SH-SY5Y (cell line): ENCODE results near the gene ABCC2.

ENCODE experiments used
- GATA2 ChIP-seq: IDR thresholded peaks from 2 replicates; pipeline ENCODE4 v1.6.1; 2011; ENCODE audit warnings: mild to moderate bottlenecking, low read depth, low read length
- GATA3 ChIP-seq: IDR thresholded peaks from 2 replicates; pipeline ENCODE4 v1.6.1; 2011; ENCODE audit warnings: low read depth, mild to moderate bottlenecking, low read length, moderate library complexity

The ABCC2 gene

DNA sequence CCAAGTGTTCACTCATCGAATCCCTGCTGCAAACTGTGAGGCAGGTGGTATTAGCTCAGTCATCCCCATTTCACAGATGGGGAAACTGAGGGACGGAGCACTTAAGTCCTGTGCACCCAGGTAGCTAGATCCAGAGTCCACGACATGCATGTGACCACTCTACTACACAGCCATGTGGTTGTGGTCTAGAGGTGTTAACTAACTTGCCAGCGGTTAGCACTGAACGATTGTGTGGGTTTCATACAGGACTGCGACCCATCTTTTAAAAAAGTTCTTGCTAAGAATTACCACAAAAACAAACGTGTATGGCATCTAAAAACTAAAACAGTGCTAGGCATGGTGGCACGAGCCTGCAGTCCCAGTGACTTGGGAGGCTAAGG lies 16.1 kb upstream of the ABCC2 start:
- TF ChIP-seq GATA3, result no peak
- TF ChIP-seq GATA2, result no peak

DNA sequence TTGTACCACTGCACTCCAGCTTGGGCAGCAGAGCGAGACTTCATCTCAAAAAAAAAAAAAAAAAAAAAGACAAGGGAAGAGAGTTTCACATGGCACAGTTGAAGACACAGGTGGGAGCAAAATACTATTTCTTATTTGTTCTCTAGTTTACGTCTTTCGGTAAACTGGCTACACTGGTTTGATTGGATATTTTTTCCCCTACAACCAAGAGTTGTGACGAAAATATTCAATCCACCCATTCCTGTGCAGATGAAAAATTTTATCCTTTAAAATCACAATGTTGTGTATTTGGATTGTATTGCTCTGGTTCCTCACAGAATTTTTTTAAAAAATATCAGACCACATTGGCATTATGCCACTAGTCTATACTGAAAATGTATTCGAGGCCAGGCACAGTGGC lies 14.5 kb upstream of the ABCC2 start:
- TF ChIP-seq GATA2 (no peak), GATA3 (no peak)

DNA sequence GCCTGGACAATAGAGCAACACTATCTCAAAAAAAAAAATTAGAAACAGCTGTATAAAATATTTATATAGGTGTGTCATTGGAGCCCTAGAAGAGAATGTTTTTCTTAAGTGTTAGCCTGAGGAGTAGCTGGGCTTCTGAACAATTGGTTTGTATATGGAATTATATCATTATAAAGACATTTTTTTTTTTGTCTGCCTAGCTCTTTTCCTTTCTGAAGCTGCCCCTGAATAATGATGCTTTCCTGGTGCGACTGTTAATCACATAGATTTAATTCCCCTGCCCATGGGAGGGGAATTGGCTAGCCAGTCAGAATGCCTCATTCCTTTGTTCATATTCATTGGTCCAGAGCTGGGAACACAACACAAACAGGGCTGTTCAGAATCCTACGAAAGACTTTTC lies 13.9 kb upstream of the ABCC2 start:
- TF ChIP-seq GATA3 (no peak), GATA2 (no peak)

- TF ChIP-seq GATA2, result no peak
- no peak for TF ChIP-seq GATA3
These were observed 12.7 kb upstream of the ABCC2 start for GRCh38 chr10:99769706-99770105.

DNA sequence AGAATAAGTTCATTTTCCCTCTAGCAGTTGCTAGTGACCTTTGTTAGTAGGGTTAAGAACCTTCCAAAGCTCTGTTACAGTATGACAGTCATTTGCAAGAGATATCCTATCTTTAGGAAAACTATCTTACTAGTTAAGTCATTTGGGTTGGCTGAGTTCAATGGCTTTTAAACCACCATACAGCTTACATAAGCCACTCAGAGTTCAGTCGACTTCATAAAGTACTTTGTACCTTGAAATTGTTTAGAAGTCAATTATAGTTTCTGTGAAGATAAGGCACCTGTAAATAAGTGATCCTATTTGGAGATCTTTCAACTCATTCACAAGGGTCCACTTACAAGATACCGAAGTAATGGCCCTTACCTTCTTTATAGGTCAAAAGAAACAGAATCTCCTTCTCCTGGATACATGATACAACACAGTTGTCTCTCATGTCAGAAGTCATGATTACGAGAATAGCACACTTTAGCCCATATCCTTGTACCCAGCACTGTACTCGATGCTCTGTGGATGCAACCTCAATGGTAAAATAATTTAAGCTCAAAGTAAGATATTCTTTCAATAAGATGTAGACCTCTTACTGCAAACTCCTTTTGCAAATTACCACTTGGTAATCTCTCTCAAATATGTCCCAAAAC lies 11.9 kb upstream of the ABCC2 start:
- no peak for TF ChIP-seq GATA2
- no peak for TF ChIP-seq GATA3

DNA sequence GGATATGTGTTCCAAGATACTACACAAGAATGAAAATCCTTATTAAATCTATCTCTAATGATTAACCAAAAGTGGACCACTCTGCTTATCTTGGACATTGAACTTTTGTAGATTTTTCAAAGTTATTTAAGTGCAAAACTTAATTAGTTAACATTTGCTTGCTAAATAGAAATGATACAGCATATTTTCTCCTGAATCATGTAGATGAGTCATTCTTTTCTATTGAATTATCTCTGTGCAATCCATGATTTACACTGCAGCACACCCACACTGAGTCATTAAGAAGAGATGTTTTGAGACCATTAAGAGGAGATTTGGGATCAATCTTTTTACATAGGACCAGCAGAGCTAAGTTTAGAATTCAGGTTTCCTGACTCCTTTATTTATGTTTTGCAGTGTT lies 6.6 kb upstream of the ABCC2 start:
- no peak for TF ChIP-seq GATA2
- no peak for TF ChIP-seq GATA3

- TF ChIP-seq GATA2 (no peak), GATA3 (no peak)
These were observed 4.3 kb upstream of the ABCC2 start for GRCh38 chr10:99777918-99778714.

- TF ChIP-seq GATA2 (no peak), GATA3 (no peak)
These were observed 3.1 kb upstream of the ABCC2 start for GRCh38 chr10:99779335-99779734.

- TF ChIP-seq GATA2, result no peak
- no peak for TF ChIP-seq GATA3
These were observed 558 bp upstream of the ABCC2 start for GRCh38 chr10:99781734-99782429.

GRCh38 chr10:99784016-99784726 lies 1.7 kb downstream of the ABCC2 start:
- TF ChIP-seq GATA3 (no peak), GATA2 (no peak)

- no peak for TF ChIP-seq GATA3
- no peak for TF ChIP-seq GATA2
These were observed 2.4 kb downstream of the ABCC2 start for GRCh38 chr10:99784727-99785441.

DNA sequence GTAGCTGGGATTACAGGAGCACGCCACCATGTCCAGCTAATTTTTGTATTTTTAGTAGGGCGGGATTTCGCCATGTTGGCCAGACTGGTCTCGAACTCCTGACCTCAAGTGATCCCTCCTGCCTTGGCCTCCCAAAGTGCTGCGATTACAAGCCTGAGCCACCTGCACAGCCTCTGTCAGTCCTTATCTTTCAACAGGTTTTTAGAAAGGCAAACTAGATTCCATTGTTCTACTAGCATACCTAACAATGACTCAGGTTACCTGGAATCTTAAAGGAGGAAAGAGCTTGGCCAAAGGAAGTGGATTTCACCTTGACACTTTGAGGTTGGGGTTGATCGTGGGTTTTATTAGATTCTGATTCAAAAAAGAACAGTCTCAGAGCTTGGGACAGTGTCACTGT lies 3.2 kb downstream of the ABCC2 start:
- no peak for TF ChIP-seq GATA2
- TF ChIP-seq GATA3, result no peak

GRCh38 chr10:99787311-99787710 lies 4.9 kb downstream of the ABCC2 start:
- TF ChIP-seq GATA3, result no peak
- no peak for TF ChIP-seq GATA2
